EL (cell line): ENCODE results near the gene RGS6.

Experiments
- DNase-seq: peaks from one replicate; pipeline ENCODE4 v3.0.0-alpha.2; 2016

Gene RGS6

GRCh38 chr14:72172597-72172996, 240.4 kb downstream of the RGS6 start:
- DNase-seq = no peak

GRCh38 chr14:72173038-72173720, 240.9 kb downstream of the RGS6 start:
- no peak for DNase-seq

- no peak for DNase-seq
Measured at GRCh38 chr14:72177251-72177650, 245.0 kb downstream of the RGS6 start.

GRCh38 chr14:72178517-72178916, 246.3 kb downstream of the RGS6 start:
- no peak for DNase-seq

DNA sequence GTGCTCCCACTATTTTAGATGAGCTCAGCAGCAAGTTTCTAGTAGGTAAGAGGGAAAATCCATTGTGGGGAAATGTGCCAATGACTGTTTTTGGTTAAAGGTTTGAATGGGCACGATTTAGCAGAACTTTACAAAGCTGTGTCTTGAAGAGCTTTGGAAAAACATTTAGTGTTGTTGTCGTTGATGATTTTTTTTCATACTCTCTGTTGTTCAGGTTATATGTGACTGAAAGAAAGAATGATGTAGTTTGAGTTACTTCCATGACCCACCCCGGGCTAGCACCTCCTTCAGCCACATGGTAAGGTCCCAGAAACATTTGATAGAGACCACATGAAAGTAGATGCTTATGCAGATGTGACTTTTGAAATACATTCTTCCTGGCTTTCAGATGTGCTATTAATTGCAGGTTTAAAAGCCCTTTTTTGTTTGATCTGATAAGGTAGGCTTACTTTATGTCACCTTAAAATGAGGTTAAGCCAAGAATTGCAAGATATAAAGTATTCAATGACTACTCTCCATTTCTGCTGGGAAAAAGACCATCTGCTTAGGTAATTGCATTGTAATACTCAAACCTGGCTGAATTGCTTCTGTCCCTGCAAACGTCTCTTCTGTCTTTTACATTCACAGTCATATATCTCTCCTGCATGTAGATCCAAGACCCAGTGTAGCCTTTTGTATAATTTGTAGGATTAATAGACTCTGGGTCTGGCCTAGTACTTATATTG, 250.6 kb downstream of the RGS6 start:
- no peak for DNase-seq

DNA sequence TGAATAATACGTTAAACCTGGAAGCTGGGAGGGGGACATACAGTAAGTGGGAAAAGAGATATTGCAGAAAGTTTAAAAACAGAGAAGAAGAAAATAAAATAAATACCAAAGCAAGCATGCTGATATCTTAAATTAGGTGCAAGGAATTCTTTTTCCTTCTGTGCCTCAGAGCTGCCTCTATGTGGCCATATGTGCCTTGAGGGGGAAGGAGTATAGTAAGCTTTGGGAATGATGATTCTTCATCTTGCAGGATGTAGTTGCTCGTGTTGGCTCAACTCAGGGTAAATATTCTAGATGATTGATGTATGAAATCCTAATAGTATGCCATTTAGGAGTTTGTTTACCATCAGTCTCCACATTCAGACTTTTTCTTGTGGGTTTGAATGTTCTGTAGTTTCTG, 251.4 kb downstream of the RGS6 start:
- DNase-seq = no peak

DNA sequence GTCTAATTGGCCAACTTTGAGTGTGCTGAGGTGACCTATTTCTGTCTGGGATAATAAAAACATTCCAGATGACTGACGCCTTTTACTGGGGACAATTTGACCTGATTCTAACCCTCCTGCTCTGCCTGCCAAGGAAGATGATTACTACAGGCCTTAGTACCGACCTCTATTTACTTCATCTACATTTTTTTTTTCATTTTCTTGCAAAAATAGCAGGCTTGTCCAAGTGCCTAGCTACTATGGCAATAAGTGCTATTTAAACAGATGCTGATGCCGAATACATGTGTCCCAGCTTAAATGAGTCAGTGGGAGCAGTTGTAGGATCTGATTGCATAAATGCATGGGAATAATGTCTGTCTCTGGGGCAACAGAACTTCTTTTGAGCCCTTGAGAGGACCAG, 254.3 kb downstream of the RGS6 start:
- DNase-seq = no peak

DNA sequence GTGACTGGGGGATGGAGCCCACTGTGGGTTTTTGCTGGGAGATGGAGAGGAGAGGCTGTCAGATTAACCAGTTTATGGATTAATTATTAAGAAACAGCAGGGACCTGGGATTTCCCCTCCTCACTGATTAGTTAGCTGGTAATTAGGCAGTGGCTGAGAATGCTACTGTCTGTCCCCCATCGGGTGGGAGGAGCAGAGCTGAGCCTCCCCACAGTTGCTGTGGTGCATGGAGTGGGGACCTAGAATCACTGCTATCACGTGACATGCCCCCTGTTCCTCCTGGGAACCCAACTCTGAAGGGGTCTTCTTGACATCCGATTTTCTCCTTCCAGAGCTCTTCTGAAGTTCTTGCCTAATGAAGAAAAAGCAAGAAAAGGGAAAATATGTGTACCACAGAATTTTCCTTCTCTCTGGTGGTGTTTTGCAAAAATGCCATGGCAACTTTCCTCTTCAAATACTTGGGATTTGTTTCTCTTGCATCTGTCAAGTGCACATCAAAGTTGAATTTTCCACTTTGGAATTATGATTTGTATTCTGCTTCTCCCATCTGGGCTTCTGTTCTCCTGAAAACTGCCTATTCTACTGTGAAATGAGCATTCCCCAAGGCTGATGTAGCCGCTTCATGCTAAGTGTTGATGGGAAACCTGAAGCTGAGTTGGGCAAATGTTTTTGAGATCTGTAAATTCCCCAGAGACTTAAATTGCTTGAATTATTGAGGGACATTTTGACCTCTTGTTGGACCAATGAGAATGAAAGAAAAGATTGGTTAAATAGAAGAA, 264.2 kb downstream of the RGS6 start:
- no peak for DNase-seq

DNA sequence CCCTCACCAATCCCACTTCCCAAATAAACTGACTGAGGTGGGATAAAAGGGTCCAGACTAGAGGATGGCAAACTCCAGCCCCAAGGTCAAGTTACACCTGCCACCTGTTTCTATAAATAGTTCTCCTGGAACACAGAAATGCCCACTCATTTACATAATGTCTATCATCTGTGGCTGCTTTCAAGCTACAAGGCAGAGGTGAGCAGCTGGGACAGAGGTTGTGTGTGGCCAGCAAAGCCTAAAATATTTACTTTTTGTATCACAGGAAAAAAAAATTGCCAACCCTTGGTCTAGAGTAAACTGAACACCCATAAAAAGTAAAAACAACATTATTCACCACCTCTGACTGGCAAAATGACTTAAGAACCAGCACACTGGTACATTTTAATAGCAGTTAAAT, 269.4 kb downstream of the RGS6 start:
- DNase-seq = no peak

- DNase-seq = no peak
Measured at GRCh38 chr14:72213424-72213823, 281.2 kb downstream of the RGS6 start.

DNA sequence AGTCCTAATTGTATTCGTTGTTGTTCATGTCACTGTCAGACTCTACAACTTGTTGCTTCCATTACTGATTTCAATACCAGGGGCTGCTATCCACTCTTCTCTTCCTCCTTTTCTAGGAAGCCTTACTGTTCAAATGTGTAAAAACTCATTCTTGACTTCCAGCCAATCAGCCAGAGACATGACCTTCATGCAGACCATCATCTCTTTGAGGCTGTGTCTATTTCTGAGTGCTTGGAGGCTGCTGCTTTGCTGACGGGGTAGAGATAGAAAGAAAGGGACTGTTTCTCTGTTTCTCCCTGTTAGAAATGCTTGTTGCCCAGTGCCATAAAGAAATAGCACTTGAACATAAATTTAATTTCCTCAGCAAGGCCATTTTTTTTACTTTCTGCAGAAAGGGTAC, 282.9 kb downstream of the RGS6 start:
- no peak for DNase-seq

DNA sequence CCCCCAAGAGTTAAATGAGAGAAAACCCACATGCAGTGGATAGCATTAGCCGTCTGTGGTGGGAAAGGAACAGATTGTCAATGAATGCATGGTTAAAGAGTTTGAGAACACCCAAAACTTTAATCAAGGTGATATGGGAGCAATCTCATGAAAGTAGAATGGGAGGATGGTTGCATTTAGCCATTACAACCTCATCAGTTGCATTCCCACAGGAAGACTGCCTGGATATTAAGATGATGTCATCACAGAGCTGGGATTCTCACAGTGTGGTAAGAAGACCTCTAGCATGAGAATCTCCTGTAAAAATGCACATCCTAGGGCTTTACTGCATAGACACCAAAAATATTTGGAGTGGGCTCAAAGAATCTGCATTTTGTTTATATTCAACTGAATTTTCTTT, 284.9 kb downstream of the RGS6 start:
- DNase-seq = peak; percentile 35

GRCh38 chr14:72222046-72222445, 289.8 kb downstream of the RGS6 start:
- DNase-seq = no peak

GRCh38 chr14:72236629-72237028, 304.4 kb downstream of the RGS6 start:
- no peak for DNase-seq

- no peak for DNase-seq
Measured at GRCh38 chr14:72237722-72238666, 305.8 kb downstream of the RGS6 start.

DNA sequence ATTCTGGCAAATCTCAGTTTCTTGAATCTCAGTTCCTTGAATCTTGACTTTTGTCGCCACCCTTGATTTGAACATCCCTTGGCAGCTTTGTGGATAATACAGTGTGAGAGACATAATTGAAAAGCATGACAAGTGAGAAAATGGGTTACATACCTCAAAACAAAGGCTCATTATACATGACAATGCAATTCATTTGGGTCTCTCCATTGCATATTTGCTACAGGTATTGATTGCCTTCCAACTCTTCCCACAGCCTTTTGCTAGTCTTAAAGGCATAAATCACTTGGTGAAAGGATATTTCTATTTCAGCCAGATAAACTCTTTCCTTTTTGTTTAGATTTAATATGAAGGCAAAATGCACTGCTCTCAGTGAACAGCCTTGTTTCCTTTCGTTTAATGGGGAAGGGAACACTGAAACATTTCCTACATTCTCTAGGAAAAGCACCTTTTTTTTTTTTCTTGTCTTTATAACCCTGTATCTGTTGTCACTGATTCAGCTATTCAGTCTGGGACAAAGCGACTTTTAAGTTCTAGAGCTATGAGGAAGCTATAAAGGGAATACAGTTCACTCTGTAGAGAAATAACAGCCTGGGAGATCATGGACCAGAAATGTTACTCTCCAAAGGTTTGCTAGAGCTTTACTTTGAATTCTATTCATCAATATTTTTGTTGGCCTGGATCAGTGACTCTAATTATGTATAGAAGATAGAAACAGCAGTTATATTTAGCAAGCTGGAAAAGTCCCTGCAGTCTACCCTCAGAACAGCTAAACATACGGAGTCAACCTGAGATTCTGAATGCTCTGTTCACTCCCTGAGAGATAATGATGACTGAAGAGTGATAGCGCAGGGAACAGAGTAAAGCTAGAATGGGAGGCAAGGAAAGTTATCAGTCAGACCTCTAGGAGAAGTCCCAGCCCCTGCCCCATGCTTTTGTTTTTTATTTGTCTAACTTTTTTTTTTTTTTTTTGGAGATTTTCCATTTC, 311.4 kb downstream of the RGS6 start:
- DNase-seq = no peak

DNA sequence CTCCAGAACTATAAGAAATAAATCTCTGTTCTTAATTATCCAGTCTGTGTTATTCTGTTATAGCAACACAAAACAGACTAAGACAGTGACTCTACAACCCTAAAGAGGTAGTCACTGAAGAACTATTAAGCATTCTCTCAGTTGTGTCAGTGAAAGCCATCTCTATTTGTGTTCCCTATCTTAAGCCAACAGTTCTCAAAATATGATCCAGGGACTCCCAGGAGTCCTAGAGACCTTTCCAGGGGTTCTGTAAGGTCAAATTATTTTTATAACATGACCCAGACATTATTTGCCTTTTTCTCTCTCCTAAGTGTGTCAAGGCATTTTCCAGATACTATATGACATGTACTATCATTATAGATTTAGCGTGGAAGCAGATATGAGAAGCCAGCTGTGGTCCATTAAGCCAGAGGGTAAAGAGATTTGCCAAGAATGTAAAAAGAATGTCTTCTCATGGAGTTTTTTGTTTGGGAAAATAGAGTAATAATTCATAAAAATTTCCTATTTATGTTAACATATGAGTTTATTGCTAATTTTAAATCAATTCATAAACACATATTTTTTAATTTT, 315.8 kb downstream of the RGS6 start:
- no peak for DNase-seq

DNA sequence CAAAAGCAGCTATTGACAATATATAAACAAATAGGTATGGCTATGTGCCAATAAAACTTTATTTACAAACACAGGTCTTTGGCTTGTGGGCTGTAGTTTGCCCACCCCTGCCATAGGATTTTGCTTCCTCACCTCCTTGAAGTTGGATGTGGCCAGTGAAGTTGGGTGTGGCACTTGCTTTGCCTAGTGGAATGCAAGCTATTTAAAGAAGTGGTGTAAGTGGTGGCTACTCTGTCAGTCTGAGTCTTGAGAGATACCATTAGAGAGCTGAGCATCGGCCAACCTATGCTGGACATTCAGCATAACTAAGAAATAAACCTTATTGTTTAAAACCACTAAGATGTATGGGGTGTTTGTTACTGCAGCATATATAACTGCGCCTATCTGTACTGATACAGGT, 321.3 kb downstream of the RGS6 start:
- DNase-seq = no peak

GRCh38 chr14:72254202-72254936, 322.1 kb downstream of the RGS6 start:
- DNase-seq = no peak

DNA sequence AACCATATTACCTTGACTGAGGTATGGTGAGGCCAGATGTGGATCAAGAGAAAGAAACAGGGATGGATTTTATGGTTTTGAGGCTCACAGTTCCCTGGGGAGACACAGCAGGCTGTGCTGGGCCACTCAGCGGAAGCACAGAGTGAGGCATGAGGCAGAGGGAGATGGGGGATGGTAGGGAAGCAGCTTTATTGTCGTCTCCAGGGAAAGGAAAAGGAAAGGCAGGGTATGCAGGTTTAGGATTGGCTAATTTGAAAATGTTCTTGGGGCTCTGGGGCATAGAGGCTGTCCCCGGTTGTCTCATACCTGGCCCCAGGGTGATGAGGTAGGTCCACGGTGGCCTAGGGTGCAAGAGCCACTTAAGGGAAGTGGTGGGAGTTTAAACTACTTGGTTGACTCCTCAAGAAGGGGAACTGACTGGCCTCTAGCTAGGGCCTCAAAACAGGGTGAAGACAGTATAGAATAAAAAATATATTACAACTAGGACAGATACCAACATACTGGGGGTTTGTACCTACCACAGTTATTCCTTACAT, 322.8 kb downstream of the RGS6 start:
- DNase-seq = no peak
